Head of caudate nucleus (tissue), 42 donors: ENCODE results near the gene CRIP1.
A peak's percentile ranks its signal among the peaks of the same experiment; 100 is the strongest.

Source experiments
- DNase-seq, 42 donors: peaks; one replicate each; pipeline versions ENCODE4 v3.0.0 to v3.0.0-alpha.2; 2020 to 2021; ENCODE audit warnings: mixed read lengths in 7 of 42
- intact Hi-C: fragments of 100-400 bp; cut with DNase I; formaldehyde crosslinking; loops from one replicate; pipeline ENCODE4 v1.15.0; 2022

Gene CRIP1

DNA sequence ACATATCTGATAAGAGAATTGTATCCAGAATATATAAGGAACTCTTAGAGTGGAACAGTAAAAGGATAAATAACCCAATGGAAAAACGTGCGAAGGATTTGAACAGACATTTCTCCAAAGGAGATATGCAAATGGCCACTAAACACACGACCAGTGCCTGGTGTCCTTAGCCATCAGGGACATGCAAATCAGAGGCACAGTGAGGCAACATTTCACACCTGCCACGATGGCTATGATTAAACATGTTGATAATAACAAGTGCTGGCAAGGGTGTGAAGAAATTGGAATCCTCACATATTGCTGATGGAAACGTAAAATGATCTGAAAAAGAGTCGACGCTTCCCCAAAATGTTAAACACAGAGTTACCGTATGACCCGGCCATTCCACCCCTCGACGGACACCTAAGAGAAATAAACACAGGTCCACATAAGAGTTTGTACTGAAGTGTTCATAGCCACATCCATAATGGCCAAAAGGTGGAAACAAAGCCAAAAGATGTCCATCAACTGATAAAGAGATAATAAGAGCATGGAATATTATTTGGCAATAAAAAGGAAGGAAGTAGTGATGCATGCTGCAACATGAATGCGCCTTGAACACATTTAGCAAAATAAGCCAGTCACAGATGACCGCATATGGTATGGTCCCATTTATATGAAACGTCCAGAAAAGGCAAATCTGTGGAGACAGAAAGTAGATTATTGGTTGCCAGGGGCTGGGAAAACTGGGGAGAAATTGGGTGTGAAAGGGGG, 33.4 kb downstream of the CRIP1 start:
- intact Hi-C loops = no loop called here
- DNase-seq = peak in 2 of 42 donors; percentile 10 to 13

DNA sequence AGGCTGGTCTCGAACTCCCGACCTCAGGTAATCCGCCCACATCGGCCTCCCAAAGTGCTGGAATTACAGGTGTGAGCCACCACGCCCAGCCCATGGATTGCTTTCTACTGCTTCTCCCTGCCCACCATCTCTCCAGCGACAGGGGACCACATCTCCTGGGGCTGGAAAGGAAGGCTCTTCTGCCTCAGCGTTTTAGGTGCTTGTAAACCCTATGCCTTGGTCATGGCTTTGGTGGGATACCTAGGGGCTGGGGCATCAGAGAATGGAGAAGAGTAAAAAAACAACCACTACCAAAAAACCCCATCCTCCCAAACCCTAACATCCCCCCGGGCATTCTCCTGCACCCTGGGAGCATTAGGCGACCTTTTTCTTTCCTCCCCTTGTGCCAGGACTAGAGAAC, 38.6 kb downstream of the CRIP1 start:
- DNase-seq = peak in 2 of 42 donors; percentile 23 to 34

DNA sequence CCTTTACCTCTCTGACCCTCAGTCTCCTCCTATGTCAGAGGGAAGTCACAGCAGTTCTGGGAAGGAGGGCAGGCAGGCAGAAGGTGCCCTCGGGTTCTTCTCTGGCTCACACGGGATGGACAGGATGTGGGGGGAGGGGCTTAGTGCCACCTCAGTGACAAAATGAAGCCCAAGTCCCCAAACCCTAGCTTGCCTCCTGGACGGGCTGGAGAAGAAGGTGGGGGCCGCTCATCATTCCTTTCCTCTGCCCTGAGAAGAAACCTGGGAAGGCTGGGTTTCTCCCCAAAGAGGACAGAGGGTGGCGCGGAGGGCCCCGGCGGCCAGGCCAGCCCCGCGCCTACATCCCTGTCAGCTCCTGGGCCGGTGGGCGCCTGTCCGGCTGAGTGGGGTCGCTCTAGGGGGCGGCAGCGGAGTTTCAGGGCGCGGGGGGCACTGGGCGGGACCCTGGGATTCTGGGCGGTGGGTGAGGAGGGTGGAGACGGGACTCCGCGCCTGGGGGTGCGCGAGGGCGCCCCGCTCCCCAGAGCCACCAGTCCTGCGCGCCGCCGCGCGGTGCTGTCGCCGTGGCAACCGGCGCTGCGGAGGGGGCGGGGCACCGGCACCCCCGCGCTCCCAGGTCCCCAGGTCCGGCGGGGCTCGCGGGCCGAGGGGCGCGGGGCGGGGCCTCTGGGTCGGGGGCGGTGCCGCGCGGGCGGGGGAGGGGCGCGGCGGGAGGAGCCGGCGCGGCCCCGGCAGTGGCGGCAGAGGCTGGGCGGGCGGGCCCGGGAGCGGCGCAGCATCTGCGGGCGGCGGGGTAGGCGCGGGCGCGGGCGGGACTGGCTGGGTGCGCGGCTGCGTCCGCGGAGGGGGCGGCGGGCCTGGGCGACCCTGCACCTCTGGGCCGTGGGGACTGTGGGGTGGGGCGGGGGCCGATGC, 39.4 kb downstream of the CRIP1 start, which contains the start of gene TMEM121:
TSS of gene TMEM121 (plus strand) at position 723 of the 915 bp plus-strand sequence. CDS start 2,252 bp downstream, outside the sequence.
- peak in 36 of 42 donors; percentile 31 to 81 (median 65) for DNase-seq
- intact Hi-C loops = loop anchor here (5.0 kb wide), 2 partner anchors 34 to 324 kb away; partner anchors contain the start of gene TEDC1

More for the DNA sequence above, 38.6 kb downstream of the CRIP1 start:
- intact Hi-C loops = loop anchor here (5.0 kb wide), 2 partner anchors 33 to 323 kb away; partner anchors contain the start of gene TEDC1

DNA sequence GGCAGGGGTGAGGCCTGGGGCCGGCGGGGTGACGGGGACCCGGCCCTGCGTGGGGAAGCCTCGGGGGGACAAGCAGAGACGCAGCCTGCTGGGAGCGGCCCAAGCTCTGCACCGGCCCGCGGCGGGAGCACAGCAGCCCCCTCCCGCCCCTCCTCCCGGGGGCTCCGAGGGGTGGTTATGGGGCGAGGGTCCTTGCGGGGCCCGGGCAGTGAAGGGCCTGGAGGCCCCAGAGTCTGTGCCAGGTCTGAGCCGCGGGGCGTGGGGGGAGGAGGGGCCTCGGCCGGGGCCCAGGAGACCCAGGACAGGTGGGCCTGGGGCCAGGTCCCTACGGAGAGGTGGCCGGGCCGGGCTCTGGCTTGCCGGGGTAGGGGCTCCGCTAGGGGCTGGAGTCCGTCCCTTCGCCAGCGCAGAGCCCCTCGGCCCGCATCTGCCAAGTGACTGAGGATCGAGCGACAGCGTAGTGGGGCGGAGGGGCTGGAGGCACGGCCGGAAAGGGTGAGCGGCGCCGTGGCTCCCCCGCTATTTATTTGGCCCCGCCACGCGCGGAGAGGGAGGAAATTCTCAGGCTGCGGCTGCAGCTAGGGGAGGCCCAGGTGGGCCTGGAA, 40.2 kb downstream of the CRIP1 start:
- DNase-seq = peak in 8 of 42 donors; percentile 14 to 55 (median 40)

DNA sequence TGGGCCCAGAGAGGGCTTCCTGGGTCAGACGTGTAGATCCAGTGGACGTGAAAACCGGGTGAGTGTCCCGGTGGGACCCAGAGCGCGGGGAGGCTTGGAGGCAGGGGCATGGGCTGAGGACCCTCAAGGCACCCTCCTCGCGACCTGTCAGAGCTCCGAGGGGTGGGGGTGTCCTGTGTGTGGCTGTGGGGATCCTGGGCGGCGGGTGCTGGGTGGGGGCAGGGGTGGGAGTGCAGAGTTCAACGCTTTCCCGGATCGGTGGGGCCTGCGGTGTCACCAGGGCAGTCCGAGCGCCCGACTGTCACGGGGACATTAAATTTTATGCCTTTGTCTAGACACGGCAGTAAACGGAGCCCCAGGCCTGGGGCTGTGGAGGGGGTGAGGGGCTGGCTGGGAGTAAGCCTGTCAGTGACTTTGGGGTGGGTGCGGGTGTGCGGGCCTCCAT, 40.7 kb downstream of the CRIP1 start:
- DNase-seq = peak in 4 of 42 donors; percentile 18 to 48 (median 38)
- intact Hi-C loops = loop anchor here (5.0 kb wide), 2 partner anchors 35 to 325 kb away; partner anchors contain the start of gene TEDC1

More for the DNA sequence above, 40.2 kb downstream of the CRIP1 start:
- intact Hi-C loops = loop anchor here (5.0 kb wide), 2 partner anchors 35 to 325 kb away; partner anchors contain the start of gene TEDC1

DNA sequence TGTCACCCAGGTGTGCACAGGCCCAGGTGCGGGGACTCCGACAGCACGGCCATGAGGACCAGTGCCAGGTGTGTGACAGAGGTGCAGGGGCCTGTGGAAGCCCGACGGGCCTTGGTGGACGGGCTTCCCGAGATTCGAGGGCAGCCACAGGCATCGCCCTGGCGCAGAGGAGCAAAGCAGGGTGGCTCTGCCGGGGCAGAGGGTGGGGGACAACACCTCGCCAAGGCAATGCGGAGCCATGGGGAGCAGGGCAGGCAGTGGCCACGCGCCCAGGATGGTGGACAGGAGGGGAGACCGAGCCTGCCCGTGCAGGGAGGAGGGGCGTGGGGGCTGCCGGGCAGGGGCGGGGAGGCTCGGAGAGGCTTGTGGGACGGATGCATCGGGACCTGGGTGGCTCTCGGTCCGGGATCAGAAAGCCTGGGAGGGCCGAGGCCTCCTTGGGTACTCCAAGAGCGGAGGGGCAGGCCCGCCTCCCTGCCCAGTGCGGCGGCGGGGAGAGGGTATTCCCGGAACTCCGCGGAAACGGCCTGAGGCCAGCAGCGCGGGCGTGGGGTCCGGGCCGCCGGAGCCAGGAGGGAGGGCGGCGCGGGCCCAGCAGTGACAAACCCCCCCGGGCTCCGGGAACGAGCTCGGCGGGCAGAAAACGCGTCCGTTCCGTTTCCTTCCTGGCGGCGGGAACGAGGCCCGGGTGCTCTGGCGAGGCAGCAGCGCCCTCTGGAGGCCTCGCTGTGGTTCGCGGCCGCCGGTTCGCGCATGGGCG, 41.3 kb downstream of the CRIP1 start:
- intact Hi-C loops = loop anchor here (2.0 to 5.0 kb wide), 3 partner anchors 36 to 326 kb away; partner anchors contain the start of gene TEDC1

DNA sequence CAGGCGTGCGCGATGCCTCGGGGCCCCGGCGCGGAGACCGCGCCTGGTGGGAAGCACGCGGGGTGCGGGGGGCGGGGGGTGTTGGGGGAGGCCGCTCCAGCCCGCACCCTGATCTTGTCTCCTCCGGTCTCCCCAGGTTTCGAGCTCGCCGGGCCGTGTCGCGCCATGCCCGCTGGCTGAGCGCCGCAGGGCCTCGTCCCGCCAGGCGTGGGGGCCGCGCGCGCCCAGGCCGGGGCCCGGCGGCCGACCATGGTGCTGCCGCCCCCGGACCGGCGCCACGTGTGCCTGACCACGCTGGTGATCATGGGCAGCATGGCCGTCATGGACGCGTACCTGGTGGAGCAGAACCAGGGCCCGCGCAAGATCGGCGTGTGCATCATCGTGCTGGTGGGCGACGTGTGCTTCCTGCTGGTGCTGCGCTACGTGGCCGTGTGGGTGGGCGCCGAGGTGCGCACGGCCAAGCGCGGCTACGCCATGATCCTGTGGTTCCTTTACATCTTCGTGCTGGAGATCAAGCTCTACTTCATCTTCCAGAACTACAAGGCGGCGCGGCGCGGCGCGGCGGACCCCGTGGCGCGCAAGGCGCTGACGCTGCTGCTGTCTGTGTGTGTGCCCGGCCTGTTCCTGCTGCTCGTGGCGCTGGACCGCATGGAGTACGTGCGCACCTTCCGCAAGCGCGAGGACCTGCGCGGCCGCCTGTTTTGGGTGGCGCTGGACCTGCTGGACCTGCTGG, 42.1 kb downstream of the CRIP1 start:
- peak in 25 of 42 donors; percentile 26 to 72 (median 55) for DNase-seq
- intact Hi-C loops = loop anchor here (2.0 to 5.0 kb wide), 3 partner anchors 36 to 326 kb away; partner anchors contain the start of gene TEDC1

More for the DNA sequence above, 41.3 kb downstream of the CRIP1 start:
- peak; percentile 62 to 94 (median 88) for DNase-seq

DNA sequence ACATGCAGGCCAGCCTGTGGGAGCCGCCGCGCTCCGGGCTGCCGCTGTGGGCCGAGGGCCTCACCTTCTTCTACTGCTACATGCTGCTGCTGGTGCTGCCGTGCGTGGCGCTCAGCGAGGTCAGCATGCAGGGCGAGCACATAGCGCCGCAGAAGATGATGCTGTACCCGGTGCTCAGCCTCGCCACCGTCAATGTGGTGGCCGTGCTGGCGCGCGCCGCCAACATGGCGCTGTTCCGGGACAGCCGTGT, 42.6 kb downstream of the CRIP1 start:
- intact Hi-C loops = loop anchor here (2.0 to 5.0 kb wide), 3 partner anchors 37 to 327 kb away; partner anchors contain the start of gene TEDC1
- DNase-seq = no peak

DNA sequence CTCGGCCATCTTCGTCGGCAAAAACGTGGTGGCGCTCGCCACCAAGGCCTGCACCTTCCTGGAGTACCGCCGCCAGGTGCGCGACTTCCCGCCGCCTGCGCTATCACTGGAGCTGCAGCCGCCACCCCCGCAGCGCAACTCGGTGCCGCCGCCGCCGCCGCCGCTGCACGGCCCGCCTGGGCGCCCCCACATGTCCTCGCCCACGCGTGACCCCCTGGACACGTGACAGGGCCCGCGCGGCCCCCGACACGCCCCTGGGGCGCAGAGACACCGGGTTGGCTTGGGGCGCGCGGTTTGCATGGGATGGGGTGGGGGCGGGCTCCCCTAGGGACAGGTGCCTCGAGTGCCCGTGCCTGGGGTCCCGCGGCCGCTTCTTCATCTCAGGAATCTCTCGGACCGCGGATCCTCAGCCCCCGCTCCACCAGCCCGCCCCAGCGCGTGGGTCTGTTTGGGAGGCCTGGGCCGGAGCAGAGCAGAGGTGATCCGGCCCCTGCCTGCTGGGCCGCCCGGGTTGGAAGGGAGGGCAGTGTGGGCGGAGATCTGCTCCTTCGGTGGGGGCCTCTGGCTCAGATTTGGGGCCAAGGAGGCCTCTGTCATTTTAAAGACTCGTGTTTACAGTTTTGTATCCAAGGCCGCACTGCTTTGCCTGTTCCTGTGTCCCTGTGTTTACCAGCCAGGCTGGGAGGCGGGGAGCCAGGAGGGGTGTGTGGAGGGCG, 43.0 kb downstream of the CRIP1 start:
- peak in 6 of 42 donors; percentile 21 to 59 (median 44) for DNase-seq
- intact Hi-C loops = loop anchor here (2.0 to 5.0 kb wide), 3 partner anchors 37 to 327 kb away; partner anchors contain the start of gene TEDC1

DNA sequence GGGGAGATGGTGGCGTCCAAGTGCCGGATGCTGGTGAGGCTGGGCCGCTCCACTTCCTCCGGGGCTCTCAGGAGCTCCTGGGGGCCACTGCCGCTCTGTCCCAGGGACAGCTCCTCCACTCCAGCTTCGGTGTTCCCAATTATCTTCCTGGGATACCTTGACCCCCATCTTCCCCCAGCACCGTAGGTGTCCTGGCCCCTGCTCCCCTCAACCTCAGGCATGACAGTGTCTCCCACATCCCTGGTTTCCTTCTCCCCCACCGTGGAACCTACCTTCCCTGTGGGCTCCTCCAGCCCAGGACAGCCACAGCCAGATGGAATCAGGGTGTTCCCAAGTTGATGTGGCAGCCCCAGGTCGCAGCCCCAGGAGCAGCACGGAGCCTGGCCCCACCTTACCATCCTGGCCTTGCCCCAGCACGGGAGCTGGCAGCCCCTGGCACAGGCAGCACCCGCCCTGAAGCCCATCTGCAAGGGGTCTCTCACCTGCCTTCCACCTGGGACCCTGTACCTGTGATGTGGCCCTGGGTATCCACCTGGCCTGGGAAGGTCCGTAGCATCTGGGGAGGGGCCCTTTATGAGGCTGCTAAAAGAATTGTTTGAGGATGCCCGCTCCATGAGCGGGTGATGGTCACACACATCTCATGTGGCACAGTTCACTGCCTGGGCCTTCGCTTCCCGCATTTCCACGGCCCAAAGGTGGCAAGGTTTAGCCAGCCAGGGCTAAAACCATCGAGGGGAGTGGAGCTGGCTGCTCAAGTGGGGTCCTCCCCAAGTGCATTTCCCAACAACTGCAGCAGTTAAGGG, 43.8 kb downstream of the CRIP1 start:
- peak in 1 of 42 donors; percentile 33 for DNase-seq
- intact Hi-C loops = no loop called here

DNA sequence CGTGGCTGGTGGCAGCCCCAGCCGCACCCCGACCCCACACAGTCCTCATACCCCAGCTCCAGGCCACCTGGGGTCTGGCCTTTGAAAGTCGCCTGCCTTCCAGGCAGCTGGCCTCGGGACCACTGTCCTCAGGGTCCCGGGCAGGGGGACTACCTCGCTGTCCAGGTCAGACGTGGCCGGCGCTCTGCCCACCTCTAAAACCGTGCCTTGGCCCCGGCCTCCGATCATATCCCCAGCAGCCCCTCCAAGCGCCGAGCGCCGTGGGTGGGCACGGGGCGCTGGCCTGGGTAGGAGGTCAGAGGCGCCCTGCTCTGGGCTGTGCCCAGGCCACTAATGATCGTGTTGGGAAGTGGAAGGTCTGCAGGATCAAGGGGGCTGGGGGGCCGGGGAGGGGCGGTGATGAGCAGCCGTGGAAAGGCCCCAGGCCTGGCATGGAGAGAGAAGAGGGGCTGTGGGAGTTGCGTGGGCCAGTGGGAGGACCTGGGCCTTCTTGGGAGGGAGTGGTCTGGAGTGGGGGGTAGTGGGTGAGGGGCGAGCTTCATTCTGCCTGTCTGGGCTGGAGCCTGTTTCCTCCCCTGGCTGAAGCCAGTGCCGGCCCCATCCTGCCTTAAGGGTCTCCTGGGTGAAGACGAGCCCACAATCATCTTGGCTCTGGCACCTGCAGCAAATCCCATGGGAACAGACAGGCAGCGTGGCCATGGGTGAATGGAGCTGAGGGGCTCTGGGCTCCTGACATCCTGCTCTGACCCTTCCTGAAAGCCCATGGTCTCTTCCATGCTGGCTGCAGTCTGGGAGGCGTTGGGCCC, 44.6 kb downstream of the CRIP1 start:
- DNase-seq = peak in 1 of 42 donors; percentile 39
- intact Hi-C loops = no loop called here

DNA sequence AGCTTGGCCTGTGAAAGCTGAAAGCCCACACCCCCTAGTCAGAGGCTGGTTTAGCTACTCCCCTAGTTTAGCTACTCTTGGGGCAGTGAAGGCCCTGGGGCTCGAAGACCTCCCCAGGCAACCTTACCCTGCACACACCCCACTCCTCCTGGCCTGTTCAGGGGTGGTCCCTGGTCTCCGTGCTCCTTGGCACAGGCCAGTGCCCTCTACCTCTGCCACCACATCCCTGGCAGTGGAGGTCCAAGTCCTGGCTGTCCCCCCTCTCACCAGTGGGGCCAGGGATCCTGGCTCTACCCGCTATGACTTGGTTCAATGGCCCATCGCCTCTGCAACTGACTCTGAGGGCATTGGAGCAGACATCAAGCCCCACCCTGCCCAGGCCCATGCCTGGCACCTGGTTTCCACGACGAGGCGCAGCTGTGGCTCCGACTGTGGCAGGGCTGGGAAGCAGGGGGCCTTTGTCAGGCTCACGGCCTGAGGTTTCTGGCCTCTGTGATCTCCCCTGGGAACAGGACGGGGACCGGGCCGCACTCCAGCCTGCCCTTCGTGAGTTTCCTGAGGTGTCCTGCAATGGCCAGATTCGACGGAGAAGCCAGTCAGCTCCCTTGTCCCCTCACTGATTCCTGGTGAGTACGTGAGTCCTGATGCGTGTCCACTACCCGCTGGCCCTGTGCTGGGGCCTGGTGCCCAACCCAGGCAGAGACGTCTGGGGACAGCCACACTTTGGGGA, 45.4 kb downstream of the CRIP1 start:
- DNase-seq = peak in 2 of 42 donors; percentile 36 to 42
- intact Hi-C loops = no loop called here

DNA sequence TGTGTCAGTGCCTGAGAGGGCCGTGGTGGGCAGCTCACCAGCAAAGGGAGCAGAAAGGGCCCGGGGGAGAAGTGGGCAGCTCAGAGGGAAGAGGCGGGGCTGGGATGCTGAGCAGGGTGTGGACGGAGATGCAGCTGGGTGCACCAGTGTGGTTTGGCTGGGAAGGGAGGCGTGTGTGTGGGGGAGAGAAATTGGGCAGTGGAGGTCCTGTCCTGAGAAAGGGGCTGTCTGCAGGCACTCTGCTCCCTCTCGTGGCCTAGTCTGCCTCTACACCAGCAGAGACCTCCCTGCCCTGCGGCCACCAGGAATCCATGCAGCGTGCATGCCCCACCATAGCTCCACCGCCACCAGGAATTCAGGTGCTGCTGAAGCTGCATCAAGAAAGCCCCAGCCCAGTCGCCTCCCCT, 46.1 kb downstream of the CRIP1 start:
- intact Hi-C loops = no loop called here
- peak in 10 of 42 donors; percentile 16 to 62 (median 32) for DNase-seq

DNA sequence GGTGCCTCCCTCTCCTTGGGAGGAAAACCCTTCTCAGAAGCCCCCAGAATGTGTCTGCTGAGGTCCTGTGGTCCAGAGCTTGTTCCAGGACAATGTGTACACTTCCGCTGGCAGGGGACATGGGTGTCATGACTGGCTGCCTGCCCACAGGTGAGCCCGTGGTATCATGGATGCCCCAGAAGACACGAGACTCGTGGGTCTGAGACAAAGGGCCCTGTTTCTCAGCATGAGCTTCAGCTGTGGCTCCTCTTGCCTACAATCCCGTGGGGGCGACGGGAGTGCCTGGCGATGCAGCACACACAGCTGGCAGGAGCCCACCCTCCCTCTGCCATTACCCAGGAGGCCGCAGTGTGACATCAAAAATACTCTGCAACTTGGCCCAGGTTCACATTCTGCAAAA, 46.7 kb downstream of the CRIP1 start:
- intact Hi-C loops = no loop called here

More for the DNA sequence above, 46.7 kb downstream of the CRIP1 start:
- DNase-seq = peak in 2 of 42 donors; percentile 36 to 41
